HG03066 (cell line): ENCODE measurements around the gene ROBO1.
"Not testable (repeated sequence)": the region's sequence is repeated elsewhere in the genome, so short reads cannot be mapped to it uniquely, and the experiment has no call there.

Experiments used
- ATAC-seq: cut with Tn5 transposase; IDR thresholded peaks from one replicate; pipeline ENCODE4 v1.9.1; 2021; ENCODE audit warnings: low read depth; ENCODE audit not compliant: unreplicated experiment

The ROBO1 gene

GRCh38 chr3:78900426-78900825, 867.4 kb downstream of the ROBO1 start:
- ATAC-seq: no peak

- no peak for ATAC-seq
Measured at GRCh38 chr3:78895528-78895927, 872.3 kb downstream of the ROBO1 start.

GRCh38 chr3:78894787-78895186, 873.0 kb downstream of the ROBO1 start:
- no peak for ATAC-seq

GRCh38 chr3:78893161-78893560, 874.6 kb downstream of the ROBO1 start:
- ATAC-seq: no peak

- no peak for ATAC-seq
Measured at GRCh38 chr3:78889348-78889747, 878.5 kb downstream of the ROBO1 start.

GRCh38 chr3:78888635-78889034, 879.2 kb downstream of the ROBO1 start:
- ATAC-seq: no peak

GRCh38 chr3:78887547-78888011, 880.2 kb downstream of the ROBO1 start:
- no peak for ATAC-seq

GRCh38 chr3:78887029-78887428, 880.8 kb downstream of the ROBO1 start:
- ATAC-seq: no peak

- ATAC-seq: not testable (repeated sequence)
Measured at GRCh38 chr3:78884567-78884966, 883.2 kb downstream of the ROBO1 start.

GRCh38 chr3:78882251-78882650, 885.5 kb downstream of the ROBO1 start:
- no peak for ATAC-seq

- ATAC-seq: no peak
Measured at GRCh38 chr3:78881501-78881900, 886.3 kb downstream of the ROBO1 start.

- no peak for ATAC-seq
Measured at GRCh38 chr3:78880603-78881461, 887.0 kb downstream of the ROBO1 start.

- no peak for ATAC-seq
Measured at GRCh38 chr3:78879295-78879860, 888.4 kb downstream of the ROBO1 start.

- ATAC-seq: no peak
Measured at GRCh38 chr3:78878789-78879188, 889.0 kb downstream of the ROBO1 start.

- ATAC-seq: no peak
Measured at GRCh38 chr3:78878011-78878410, 889.8 kb downstream of the ROBO1 start.

GRCh38 chr3:78875851-78876250, 891.9 kb downstream of the ROBO1 start:
- no peak for ATAC-seq

- no peak for ATAC-seq
Measured at GRCh38 chr3:78875436-78875835, 892.4 kb downstream of the ROBO1 start.

- ATAC-seq: no peak
Measured at GRCh38 chr3:78873641-78874040, 894.2 kb downstream of the ROBO1 start.

GRCh38 chr3:78872195-78872594, 895.6 kb downstream of the ROBO1 start:
- ATAC-seq: no peak

- peak; percentile 65 for ATAC-seq
Measured at GRCh38 chr3:78871048-78871447, 896.8 kb downstream of the ROBO1 start.

GRCh38 chr3:78870484-78870883, 897.3 kb downstream of the ROBO1 start:
- no peak for ATAC-seq

- ATAC-seq: no peak
Measured at GRCh38 chr3:78868570-78868969, 899.2 kb downstream of the ROBO1 start.
